Measurements from ENCODE around the gene C19orf67.
A peak's percentile ranks its signal among the peaks of the same experiment; 100 is the strongest.

The C19orf67 gene

GRCh38 chr19:14107581-14108461 lies 22.2 kb upstream of the C19orf67 start:
- DNase-seq, result no peak

- no peak for DNase-seq
Measured at GRCh38 chr19:14106840-14107239, 21.3 kb upstream of the C19orf67 start.

- no peak for DNase-seq
Measured at GRCh38 chr19:14105680-14106079, 20.1 kb upstream of the C19orf67 start.

- no peak for DNase-seq
Measured at GRCh38 chr19:14103310-14103709, 17.7 kb upstream of the C19orf67 start.

DNA sequence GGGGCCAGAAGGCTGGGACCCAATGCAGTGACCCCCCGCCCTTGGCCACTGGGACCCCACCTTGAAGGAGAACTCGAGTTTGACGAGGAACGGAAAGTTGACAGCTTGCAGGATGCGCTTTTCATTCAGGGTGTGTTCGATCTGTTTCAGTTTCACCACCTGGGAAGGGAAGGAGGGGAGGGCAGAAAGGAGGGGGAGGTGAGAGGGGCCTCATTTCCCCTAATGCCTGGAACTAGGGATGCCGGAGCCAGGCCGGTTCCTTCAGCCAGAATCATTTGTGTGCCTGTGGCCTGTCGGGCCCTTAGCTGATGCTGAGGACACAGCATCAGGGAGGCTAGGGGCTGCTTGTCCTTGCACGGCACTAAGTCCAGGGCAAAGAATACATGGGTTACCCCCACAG lies 17.2 kb upstream of the C19orf67 start:
- DNase-seq, result no peak

DNA sequence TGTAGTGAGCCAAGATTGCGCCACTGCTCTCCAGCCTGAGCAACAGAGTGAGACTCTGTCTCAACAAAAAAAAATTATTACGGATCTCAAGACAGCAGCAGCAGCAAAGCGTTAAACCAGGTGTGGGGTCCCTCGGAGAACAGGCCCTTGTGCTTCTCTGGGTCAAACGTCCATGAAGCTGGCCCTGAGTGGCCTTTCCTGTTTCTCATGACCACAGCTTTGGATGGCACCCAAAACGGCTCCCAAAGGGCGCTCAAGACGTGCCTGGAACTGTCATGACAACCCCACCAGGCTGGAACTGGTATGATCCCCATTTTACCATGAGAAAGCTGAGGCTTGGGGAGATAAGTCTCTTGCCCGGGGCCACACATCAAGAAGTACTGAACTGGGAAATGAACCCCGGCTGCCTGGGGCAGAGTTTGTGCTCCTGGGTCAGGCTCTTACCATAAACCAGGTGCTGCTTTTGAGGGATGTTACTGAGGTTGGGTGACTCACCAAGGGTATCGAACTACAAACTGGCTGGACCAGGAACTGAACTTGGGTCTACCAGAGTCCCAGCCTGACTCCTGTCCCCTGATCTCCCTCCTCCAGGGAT lies 16.6 kb upstream of the C19orf67 start:
- DNase-seq, result no peak

DNA sequence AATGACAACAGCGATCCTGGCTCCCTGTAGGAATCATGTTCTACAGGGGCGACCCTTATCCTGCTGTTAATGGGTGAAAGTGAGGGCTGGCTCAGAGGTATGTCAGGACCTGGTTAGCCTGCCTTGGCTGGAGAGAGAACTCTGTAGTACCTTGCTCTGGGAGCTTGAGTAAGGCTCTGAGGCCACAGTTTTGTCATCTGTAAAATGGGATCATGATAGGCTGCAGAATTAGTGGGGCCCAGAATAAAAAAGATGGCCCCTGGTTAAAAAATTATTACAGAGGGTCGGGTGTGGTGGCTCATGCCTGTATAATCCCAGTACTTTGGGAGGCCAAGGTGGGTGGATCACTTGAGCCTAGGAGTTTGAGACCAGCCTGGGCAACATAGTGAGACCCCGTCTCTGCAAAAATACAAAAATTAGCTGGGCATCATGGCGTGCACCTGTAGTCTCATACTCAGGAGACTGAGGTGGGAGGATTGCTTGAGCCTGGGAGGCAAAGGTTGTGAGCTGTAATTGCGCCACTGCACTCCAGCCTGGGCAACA lies 15.5 kb upstream of the C19orf67 start:
- DNase-seq, result no peak

- no peak for DNase-seq
Measured at GRCh38 chr19:14097532-14098151, 12.1 kb upstream of the C19orf67 start.

GRCh38 chr19:14096272-14096992 lies 10.8 kb upstream of the C19orf67 start:
- no peak for DNase-seq

GRCh38 chr19:14094854-14095253 lies 9.3 kb upstream of the C19orf67 start:
- DNase-seq, result no peak

- no peak for DNase-seq
Measured at GRCh38 chr19:14093117-14093823, 7.7 kb upstream of the C19orf67 start.

- peak; percentile 50 for DNase-seq
Measured at GRCh38 chr19:14091813-14092462, 6.4 kb upstream of the C19orf67 start.

DNA sequence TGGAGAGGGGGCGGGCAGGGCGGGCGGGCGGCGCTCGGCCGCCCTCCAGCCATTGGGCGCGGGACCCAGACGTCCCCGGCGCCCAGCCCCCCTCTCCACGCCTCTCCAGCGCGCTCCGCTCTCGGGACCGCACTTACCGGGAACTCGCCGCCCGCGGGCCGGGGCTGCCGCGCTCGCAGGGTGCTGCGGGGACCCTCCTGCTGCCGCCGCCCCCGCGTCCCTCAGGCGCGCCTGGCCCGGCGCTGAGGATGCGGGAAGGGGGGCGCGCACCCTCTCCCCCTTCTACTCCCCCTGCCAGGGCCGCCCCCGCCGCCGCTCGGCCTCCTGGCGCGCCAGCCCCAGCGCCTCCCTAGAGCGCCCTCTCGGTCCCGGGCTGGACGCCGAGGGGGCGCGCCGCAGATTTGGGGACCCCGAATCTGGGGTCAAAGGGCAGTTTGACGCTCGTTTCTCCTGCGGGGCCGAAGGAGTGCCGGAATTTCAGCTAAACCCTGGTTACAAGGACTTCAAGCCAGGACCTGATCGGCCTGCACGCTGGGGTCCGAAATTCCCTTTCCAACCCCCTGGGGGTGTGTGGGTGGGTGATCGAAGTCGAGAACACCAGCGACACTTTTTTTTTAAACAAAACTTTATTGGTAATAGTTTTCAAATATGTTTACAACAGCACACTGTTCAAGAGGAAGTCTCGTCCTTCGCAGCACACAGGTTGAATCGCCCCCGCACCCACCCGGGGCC lies 5.7 kb upstream of the C19orf67 start:
- peak; percentile 53 for DNase-seq

- peak; percentile 90 for DNase-seq
Measured at GRCh38 chr19:14090509-14091080, 5.0 kb upstream of the C19orf67 start, which contains the start of gene SAMD1. Gene SAMD1, minus strand, starts transcription at chr19:14090751.

- peak; percentile 36 for DNase-seq
Measured at GRCh38 chr19:14089662-14090508, 4.3 kb upstream of the C19orf67 start.

DNA sequence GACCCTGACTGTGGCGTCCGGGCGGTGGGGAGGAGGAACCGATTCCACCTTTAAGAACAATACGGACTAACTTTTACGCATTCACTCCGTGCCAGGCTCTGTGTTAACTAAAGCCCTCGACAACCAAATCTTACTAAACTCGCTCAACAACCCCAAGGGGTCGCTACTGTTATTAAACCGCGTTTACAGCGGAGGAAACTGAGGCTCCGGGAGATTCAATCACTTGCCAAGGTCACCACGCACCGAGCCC lies 3.8 kb upstream of the C19orf67 start:
- DNase-seq, result no peak

GRCh38 chr19:14088634-14089411 lies 3.2 kb upstream of the C19orf67 start:
- DNase-seq, result no peak

- no peak for DNase-seq
Measured at GRCh38 chr19:14086098-14086497, 515 bp upstream of the C19orf67 start.

GRCh38 chr19:14082675-14082960 lies 3.0 kb downstream of the C19orf67 start:
- DNase-seq, result no peak
